Measurements from ENCODE around the gene ACER3.
"Not testable (repeated sequence)": the region's sequence is repeated elsewhere in the genome, so short reads cannot be mapped to it uniquely, and the experiment has no call there.

The ACER3 gene

DNA sequence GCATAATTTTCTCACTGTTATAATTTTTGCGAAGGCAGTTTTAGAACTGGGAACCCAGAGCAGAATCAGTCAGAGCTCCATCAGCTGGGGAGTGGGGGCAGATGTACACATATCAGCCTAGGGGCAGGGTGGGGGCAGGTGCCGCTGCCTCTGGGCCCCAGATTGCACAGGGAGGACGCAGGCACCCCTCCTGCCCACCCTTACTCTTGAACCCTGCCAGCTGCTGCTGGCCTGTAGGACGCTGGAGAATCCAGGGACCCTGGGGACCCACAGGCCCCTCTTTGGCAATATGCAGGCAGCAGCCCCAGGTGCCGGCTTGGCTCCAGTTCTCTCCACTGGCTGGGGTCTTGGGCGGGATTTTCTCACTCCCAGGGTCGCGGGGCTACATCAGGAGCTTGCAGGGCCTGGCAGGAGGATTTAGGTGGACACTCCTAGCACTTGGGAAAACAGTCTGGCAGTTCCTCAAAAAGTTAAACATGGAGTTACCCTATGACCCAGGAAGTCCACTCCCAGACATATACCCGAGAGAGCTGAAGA lies 197.3 kb downstream of the ACER3 start:
- no peak for DNase-seq (ENCODE audit: low read depth, low spot score)

DNA sequence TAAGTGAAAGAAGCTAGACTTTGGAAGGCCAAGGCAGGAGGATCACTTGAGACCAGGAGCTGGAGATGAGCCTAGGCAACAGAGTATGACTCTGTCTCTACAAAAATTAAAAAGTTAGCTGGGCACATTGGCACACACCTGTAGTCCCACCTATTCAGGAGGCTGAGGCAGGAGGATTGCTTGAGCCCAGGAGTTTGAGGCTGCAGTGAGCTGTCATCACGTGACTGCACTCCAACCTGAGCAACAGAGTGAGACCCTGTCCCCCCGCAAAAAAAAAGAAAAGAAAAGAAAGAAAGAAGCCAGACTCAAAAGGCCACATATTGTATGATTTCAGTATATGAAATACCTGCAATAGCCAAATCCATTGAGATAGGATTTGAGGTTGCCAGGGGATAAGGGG lies 198.2 kb downstream of the ACER3 start:
- DNase-seq (ENCODE audit: low read depth, low spot score): no peak

DNA sequence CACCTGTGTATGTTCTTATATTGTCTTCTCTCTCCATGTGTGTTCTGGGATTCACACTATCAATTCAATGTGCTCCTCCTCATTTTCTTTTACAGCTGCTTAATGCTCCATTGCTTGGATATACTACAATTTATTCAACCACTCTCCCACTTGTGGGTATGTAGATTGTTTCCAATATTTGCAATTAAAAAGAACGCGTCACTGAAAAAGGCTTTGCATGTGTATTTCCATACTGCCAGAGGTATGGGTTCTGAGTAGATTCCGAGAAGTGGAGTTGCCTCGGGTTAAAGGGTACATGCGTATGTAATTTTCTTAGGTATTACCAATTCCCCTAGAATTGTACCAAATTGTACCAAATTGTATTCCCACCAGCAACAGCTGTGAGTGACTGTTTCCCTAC lies 199.1 kb downstream of the ACER3 start:
- DNase-seq (ENCODE audit: low read depth, low spot score): no peak

DNA sequence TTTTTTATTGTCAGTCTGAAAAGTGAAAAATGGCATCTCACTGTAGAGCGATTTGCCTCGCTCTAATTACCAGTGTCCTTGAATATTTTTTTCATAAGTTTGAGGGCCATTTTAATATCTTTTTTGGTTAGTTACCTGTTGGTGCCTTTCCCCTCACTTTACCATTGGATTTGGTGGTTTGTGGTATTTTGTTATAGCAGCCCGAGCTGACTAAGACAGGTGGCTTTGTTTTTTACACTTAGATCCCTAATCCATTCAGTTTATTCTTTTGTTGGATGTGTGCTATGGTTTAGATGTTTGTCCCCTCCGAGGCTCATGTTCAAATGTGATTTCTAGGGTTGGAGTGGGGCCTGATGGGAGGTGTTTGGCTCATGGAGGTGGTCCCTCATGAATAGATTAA lies 199.5 kb downstream of the ACER3 start:
- DNase-seq (ENCODE audit: low read depth, low spot score): no peak

DNA sequence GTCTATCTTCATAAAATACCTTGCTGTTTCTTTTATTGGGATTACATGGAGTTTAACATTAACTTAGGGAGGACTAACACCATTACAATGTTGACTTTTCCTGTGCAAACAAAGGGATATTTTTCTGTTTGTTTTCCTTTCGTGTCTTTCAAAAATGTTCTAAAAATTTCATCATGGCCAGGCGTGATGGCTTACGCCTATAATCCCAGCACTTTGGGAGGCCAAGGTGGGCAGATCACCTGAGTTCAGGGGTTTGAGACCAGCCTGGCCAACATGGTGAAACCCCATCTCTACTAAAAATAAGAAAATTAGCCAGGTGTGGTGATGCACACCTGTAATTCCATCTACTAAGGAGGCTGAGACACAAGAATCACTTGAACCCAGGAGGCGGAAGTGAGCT lies 200.5 kb downstream of the ACER3 start:
- DNase-seq (ENCODE audit: low read depth, low spot score): not testable (repeated sequence)

DNA sequence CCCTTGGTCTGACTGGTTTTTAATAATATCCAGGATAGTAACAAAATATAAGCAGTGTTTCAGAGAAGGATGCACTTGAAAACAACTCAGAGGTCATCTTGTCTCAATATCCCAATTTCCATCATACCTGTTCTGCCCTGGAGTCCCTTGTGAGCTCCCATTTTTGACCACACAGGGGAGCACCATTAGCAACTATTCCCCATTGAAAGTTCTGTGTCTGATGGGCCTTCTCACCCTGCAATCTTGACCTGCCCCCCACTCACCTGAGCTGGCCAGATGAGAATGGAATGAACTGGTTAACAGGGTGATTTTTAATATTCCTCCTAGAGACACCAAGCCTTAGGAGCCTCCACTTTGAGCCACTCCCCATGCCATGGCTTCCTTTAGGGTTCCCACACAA lies 202.2 kb downstream of the ACER3 start:
- DNase-seq (ENCODE audit: low read depth, low spot score): no peak

DNA sequence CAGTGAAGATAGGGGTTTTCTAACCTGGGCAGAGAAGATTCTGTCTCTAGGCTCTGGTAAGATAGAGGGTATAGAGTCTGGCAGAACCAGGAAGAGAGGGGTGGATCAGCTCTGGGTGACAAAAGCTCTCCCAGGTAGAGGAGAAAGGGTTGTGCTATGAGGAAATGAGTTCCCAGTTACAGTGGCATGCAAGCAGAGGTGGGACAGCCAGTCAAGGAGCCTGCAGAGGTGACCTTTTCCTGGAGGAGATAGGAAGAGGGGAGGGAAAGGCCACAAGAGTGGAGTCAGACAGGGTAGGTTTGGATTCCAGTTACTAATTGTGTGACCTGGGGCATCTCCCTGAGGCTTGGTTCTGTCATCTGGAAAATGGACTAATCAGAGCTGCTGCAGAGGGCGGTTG lies 202.7 kb downstream of the ACER3 start:
- no peak for DNase-seq (ENCODE audit: low read depth, low spot score)

DNA sequence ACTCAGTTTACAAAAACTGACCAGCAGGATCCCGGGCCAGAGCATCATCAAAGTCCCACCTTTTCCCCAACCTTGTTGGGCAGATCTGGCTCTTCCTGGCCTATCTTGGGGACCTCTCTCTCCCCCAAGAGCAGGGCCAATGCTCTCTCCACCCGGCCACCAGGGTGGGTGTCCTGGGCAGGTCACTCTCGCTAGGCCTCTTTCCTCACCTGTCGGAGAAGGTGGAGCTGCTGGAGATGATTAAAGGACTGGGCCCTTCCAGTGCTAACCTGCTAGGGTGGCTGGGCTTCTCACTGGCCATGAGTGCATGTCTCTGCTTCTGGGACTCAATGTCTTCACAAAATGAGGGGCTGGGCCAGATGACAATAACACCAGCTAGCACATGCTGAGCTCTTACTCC lies 203.1 kb downstream of the ACER3 start:
- no peak for DNase-seq (ENCODE audit: low read depth, low spot score)

DNA sequence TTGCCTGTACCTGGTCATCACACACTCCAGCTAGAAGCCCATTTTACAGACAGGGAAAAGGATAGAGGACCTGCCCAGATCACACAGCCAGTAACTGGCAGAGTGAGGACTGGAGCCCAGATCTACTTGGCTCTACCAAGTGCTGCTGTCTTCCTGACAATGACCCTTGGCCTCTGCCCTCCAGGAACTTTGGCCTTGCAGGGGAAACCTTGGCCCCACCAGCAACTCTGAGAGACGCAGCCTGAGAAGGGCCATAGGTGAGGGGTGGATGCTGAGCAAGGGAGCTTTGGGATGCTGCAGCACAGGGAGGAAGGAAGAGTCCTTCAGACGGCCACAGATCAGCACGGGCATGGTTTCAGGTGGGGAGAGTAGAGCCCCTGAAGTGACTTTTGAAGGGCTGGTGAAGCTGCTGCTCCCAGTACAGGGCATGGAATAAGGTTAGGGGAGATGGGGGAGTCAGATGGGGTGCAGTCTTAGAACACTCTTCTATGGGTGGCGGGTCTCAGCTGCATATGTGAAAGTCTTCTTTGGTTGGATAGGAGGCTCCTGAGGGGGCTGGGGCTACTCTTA lies 204.0 kb downstream of the ACER3 start:
- no peak for DNase-seq (ENCODE audit: low read depth, low spot score)

DNA sequence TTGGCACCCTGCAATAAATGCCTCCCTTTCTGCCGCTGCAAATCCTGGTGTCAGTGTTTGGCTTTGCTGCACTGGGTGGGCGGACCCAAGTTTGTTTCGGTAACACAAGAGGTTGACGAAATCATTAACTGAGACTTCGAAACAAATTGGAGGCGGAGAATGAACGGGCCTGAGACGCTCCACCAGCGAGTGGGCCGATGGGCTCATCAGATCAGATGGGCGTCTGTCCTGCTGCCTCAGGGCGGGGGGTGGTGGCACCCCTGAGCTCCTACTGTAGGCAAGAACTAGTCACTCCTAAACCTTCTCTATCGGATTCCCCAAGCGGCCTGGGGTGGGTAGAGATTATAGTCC lies 205.1 kb downstream of the ACER3 start:
- DNase-seq (ENCODE audit: low read depth, low spot score): no peak

DNA sequence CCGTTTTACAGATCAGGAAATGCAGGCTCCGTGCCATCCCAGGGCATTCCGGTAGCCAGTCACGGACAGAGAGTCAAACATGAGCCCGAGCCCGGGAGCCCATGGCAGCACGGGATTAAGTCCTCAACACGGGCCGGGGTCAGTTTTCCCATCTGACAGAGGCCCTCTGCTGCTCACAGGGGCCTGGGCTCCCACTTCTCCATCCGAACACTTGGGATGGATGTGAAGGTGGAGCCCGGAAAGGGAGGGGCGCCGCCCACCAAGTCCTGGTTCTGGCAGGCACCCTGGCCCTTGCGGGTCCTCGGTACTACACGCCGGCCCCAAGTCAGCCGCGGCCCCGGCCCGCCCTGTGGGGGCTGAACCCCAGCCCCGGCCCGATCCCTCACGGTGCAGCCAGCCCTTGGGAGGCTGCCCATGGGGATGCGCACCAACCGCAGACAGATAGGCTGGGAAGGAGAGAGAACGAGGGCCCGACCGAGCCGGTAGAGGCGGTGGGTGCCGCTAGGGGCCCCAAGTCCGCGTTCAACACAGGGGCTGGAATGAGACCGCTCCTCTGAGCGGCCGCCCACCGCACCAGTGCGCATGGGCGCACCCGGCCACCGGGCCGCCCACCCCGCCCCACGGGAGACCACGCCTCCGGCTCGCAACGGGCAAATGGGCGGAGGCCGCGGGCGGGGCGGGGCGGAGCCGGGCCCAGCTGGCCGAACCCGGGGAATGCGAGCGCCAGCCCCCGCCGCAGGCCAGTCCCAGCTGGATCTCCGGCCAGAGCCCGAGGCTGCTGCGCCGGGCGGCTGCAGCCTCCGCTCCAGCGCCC lies 205.7 kb downstream of the ACER3 start, which contains the start of gene CAPN5:
TSS of gene CAPN5 (plus strand) at position 743 of the 814 bp plus-strand sequence. CDS start 17,916 bp downstream, outside the sequence.
- DNase-seq (ENCODE audit: low read depth, low spot score): peak; percentile 79

DNA sequence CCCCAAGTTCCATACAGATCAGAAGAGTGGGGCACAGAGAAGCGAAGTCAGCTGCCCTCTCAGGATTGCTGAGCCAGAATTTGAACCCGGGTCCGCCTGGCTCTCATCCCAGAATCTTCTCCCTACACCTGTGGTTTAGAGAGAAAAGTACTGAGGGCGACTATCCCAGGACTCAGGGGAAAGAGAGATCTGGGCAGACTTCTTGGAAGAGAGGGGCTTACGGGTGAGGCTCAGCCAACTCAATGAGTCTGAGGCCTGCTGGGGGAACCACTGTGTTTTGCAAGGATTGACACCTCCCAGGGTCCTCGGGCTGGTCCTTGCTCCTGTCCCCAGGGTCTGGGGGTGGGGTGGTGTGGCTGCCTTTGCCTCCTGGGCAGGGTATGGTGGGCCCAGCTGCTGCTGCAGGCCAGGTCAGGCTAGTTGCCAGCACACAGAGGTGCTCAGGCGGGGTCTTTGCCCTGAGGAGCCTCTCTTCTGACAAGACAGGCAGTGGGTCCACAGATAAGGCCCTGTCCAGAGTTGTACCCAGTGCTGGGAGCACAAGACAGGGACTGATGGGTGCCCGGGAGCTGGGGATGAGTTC lies 207.2 kb downstream of the ACER3 start:
- DNase-seq (ENCODE audit: low read depth, low spot score): no peak

DNA sequence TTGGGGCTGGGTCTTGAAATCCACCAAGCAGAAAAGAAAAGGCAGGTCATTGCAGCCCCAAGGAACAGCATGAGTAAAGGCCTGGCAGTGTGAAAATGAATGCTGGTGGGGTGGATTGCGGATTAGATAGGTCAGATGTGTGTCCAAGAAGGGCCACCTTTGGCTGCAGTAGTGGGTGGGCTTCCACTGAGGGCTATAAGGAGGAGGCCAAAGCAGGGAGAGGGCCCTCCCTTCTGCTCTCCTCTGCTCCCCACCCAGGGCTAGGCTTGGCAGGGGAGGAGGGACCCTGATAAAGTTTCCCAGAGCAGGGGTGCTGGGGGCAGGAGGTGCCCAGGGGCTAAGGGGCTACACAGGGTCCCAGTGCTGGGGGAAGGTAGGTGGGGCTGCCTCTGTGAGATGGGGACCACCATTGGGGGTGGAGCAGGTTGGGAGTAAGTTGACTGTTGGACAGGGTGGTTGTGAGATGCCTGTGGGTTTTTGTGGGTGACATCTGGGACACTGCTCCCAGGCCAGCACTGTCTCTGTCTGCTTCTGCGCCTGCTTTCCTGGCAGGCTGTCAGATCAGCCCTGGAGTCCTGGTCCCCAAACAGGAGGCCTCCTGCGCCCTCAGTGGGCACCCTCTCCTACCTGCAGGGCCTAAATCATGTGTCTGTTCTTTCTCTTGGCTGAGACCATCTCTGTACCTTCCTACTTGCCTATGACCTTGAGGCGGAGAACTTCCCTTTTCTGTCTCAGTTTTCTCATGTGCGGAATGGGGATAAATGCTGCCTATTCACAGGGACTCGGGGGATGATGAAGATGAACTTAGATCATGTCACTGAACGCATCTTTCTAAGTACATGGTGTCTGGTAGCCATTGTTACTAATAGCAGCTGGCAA lies 208.0 kb downstream of the ACER3 start:
- no peak for DNase-seq (ENCODE audit: low read depth, low spot score)

DNA sequence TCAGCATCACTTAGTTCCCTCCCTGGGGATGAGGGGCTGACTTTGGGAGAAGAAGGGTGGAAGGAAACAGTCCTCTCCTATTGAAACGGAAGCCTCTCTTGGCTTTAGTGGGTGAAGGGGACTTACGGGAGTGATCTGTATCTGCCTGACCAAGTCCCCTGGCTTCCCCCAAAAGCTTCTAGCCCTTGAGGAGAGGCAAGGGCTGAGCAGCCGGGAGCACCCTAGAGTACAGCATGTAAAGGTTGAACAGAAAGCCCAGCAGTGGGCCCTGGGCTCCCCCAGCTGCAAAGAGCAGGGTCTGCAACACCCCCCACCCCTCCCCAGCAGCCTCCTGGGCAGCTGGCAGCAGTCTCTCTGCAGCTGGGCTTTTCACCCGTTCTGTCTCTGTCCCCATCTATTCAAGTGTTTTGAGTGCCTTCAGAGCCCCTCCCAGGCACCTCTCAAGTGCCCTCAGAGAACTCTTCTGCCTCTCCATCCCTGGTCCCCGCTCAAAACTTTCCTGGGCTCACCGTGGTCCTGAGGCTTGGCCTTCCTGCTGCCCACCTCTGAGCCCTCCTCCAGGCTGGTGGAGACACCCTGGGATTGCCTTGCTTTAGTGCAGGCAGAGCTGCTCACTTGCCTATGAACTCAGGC lies 208.7 kb downstream of the ACER3 start:
- no peak for DNase-seq (ENCODE audit: low read depth, low spot score)

DNA sequence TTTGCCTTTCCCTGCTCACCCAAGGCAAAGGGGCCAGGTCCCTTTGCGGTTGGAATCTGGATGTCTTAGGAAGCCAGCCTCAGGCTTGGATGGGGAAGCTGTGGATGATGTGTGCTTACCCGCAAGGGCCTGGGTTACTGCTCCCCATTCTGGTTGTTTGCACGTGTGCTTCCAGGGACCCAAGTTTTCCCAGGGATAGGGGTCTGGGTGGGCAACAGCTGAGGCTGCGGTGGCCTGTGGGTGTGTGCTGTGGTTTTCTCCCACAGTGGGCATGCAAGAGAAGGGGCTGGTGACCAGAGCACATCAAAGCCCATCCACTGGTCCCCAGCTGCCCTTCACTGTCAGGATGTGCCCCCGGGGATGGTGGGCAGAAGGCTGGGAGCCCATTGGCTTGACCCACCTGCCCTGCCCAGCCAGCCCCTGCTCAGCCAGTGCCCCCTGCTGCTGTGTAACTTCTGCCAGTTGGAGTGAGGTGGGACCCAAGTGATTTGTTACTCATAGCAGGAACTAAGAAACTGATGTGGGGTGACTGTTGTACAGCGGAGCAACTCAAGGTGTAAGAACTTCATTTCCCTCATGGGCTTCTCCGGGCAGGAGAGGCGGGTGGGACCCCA lies 209.4 kb downstream of the ACER3 start:
- DNase-seq (ENCODE audit: low read depth, low spot score): no peak

DNA sequence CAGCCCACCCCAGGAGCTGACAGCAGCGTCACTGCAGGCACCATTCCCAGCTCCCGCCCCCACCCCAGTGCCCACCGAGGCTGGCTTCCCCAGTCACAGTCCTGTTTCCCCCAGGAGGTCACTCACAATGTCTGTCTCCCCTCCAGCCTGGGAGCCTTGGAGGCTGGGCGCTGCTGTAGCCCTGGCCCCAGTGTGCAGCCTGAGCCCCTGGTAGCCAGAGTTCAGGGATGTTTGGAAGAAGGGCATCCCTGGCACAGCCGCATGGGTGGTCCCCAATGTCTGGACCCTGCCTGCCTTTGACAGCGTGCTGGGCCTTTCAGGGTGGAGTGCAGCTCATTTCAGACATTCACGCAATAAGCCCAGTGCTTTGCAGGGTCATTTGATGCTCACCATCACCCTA lies 210.4 kb downstream of the ACER3 start:
- no peak for DNase-seq (ENCODE audit: low read depth, low spot score)

DNA sequence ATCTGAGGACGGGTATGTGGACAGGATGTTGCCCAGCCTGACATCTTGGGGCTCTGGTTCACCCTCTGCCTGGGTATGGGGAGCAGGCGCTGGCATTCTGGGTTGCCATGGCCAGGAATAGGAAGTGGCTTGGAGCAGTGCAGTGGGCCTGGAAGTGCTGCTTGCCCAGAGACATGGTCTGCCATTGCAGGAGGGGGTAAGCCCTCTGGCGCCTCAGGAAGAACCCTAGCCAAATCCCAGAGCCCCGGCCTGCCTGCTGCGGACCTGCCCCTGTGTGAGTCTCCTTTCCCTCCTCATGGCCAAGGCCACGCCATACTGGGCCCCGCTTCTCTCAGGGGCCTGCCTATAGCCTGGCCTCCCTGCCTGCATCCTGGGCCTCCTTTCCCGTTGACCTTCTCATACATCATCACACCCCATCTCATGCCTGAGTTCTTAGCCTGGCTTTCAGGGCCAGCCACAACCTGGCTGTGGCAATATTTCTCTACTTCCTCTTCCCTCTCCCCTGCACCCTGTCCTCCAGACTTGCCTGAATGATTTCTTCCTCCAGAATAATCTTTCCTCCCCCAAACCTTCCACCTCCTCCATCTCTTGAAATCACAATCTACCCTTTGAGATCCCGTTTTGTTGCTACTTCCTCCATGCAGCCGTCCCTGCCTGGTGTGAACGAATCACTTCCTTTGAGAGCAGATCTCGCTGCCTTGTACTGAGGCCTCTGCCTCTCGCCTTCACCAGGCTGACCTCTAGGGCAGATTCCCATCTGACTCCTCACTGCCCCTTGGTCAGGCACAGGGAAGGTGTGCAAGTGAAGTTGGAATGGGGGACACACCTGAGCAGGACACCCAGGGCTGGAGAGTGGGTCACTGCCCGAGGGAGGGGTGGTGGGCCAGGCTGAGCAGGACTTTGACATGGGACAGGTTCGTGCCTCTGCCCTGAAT lies 211.2 kb downstream of the ACER3 start:
- no peak for DNase-seq (ENCODE audit: low read depth, low spot score)

DNA sequence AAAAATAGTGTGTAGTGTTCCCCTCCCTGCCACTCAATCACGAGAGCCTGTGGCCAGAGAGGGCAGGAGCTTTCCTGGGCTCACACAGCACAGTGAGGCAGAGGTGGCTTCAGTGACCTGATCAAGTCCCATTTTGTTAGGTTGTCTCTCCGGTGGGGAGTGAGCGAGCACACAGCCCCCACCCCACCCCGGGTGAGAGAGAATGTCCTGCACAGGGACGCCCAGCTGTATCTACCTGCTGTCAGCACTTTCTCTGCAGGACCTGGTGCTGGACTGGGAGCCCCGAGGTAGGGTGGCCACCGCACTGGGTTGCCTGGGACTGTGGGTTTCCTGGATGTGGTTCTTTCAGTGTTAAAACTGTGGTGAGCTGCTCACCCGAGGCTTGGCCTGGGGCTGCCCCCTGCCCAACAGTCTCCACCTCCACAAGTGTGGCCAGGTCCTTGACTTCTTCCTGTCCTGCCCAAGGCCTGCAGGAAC lies 212.2 kb downstream of the ACER3 start:
- DNase-seq (ENCODE audit: low read depth, low spot score): no peak

DNA sequence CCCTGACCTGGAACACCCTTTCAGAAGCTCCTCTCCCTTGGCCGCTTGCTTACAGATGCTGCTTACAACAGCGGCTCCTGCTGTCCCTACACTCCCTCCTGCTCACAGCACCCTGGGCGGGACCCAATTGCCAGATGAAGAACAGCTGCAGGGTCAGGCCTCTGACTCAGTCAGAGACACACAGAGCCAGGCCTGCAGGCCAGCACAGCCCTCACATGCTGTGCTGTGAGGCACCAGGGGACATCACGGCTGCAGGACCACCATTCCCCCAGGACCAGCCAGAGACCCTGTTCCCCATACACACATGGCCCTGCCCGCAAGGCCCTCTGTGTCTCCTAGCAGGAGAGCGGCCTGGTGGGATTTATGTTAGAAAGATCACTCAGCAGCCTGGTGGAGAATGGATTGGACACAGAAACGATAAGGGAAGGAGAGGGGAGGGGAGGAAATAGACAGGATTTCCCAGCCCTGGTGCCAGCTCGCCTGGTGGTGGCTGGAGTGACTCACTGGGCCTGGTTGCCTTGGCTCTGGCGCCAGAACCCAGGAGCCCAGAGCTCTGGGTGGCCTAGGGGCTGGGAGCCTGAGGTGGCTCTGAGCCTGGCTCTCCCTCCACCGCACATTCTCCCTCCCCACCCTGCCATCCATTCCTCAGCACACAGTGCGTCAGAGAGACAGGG lies 212.7 kb downstream of the ACER3 start:
- peak; percentile 81 for DNase-seq (ENCODE audit: low read depth, low spot score)
